ENCODE results near the gene ITGB8.

ITGB8 gene

GRCh38 chr7:20351901-20352300 is 21.2 kb downstream of the ITGB8 start:
- H2AFZ ChIP-seq = no peak overlapping the region
- H3K27me3 ChIP-seq (ENCODE audit: control insufficient read depth, insufficient read depth, low read length) = no peaks in the 10 kb centered on the region
- H3K79me2 ChIP-seq = no peaks in the 10 kb centered on the region
- H3K4me1 ChIP-seq = no peaks in the 10 kb centered on the region
- no peak overlapping the region for H3K4me2 ChIP-seq (ENCODE audit: low read length)
- TF ChIP-seq CTCF (IDR thresholded peaks at IDR 0.05) = no peak
- no peaks in the 10 kb centered on the region for H3K9me3 ChIP-seq (ENCODE audit: control insufficient read depth, low read length)
- H3K36me3 ChIP-seq (ENCODE audit: control insufficient read depth, insufficient read depth, low read length) = no peaks in the 10 kb centered on the region
- H3K27ac ChIP-seq = no peak overlapping the region
- no peak overlapping the region for H3K9ac ChIP-seq
- H3K4me3 ChIP-seq (ENCODE audit: low read depth, low read length) = no peak overlapping the region

GRCh38 chr7:20352573-20353306 is 22.0 kb downstream of the ITGB8 start:
- Histone ChIP-seq H3K9ac (no peak overlapping the region), H3K4me3 (ENCODE audit: low read depth, low read length) (no peak overlapping the region), H3K4me2 (ENCODE audit: low read length) (no peak overlapping the region), H3K9me3 (ENCODE audit: control insufficient read depth, low read length) (no peaks in the 10 kb centered on the region), H2AFZ (no peak overlapping the region), H3K79me2 (no peaks in the 10 kb centered on the region), H3K27ac (no peak overlapping the region), H3K27me3 (ENCODE audit: control insufficient read depth, insufficient read depth, low read length) (no peaks in the 10 kb centered on the region), H3K4me1 (no peaks in the 10 kb centered on the region), H3K36me3 (ENCODE audit: control insufficient read depth, insufficient read depth, low read length) (no peaks in the 10 kb centered on the region)
- TF ChIP-seq CTCF (IDR thresholded peaks at IDR 0.05) = no peak

GRCh38 chr7:20354610-20355528 is 24.2 kb downstream of the ITGB8 start:
- H3K27me3 ChIP-seq (ENCODE audit: control insufficient read depth, insufficient read depth, low read length) = no peaks in the 10 kb centered on the region
- no peak overlapping the region for H3K27ac ChIP-seq
- H3K9me3 ChIP-seq (ENCODE audit: control insufficient read depth, low read length) = no peaks in the 10 kb centered on the region
- H3K9ac ChIP-seq = no peak overlapping the region
- H3K4me2 ChIP-seq (ENCODE audit: low read length) = no peak overlapping the region
- no peaks in the 10 kb centered on the region for H3K79me2 ChIP-seq
- H3K36me3 ChIP-seq (ENCODE audit: control insufficient read depth, insufficient read depth, low read length) = no peaks in the 10 kb centered on the region
- H3K4me3 ChIP-seq (ENCODE audit: low read depth, low read length) = no peak overlapping the region
- no peak overlapping the region for H2AFZ ChIP-seq
- TF ChIP-seq CTCF (IDR thresholded peaks at IDR 0.05) = no peak
- H3K4me1 ChIP-seq = no peaks in the 10 kb centered on the region

- Histone ChIP-seq H3K4me3 (ENCODE audit: low read depth, low read length) (no peak overlapping the region), H3K9ac (no peak overlapping the region), H3K4me2 (ENCODE audit: low read length) (no peak overlapping the region), H2AFZ (no peak overlapping the region), H3K27me3 (ENCODE audit: control insufficient read depth, insufficient read depth, low read length) (no peaks in the 10 kb centered on the region), H3K9me3 (ENCODE audit: control insufficient read depth, low read length) (no peaks in the 10 kb centered on the region), H3K36me3 (ENCODE audit: control insufficient read depth, insufficient read depth, low read length) (no peaks in the 10 kb centered on the region), H3K4me1 (no peaks in the 10 kb centered on the region), H3K79me2 (no peaks in the 10 kb centered on the region), H3K27ac (no peak overlapping the region)
- no peak for TF ChIP-seq CTCF (IDR thresholded peaks at IDR 0.05)
Measured at GRCh38 chr7:20358106-20358505, 27.4 kb downstream of the ITGB8 start.

Measured in parathyroid adenoma (tissue), 2 donors.